Small intestine (tissue), 7 donors: ENCODE data around the gene METRN. TPM values are rescaled to one million over a fixed set of nuclear protein-coding genes. Genes with fewer than 3 reads are reported as not detected.
"Not testable (repeated sequence)": the region's sequence is repeated elsewhere in the genome, so short reads cannot be mapped to it uniquely, and the experiment has no call there.

Experiments used
- DNase-seq, 2 donors: peaks; one replicate each; pipeline versions ENCODE4 v3.0.0 to v3.0.0-alpha.2; 2013
- FAIRE-seq: peaks from 2 replicates; lab custom pipeline; 2012; peaks lifted over from hg19 to GRCh38; lab: Jason Lieb, UNC
- H3K27ac ChIP-seq, 3 donors: one replicate each; pipeline ENCODE4 v1.5.1; 2013; ENCODE audit warnings: low read length in 2 of 3, mild to moderate bottlenecking in 2 of 3, control low read depth in 1 of 3, inconsistent platforms in 1 of 3, low read depth in 1 of 3, moderate library complexity in 1 of 3
- H3K27me3 ChIP-seq, 3 donors: one replicate each; pipeline ENCODE4 v1.6.1; 2013; ENCODE audit warnings: low read length in 3 of 3, inconsistent platforms in 1 of 3; ENCODE audit not compliant: control insufficient read depth in 3 of 3, insufficient read depth in 3 of 3
- H3K36me3 ChIP-seq, 3 donors: one replicate each; pipeline ENCODE4 v1.6.1; 2013; ENCODE audit warnings: low read length in 3 of 3, inconsistent platforms in 1 of 3, low read depth in 1 of 3, mild to moderate bottlenecking in 1 of 3, moderate library complexity in 1 of 3; ENCODE audit not compliant: control insufficient read depth in 3 of 3, insufficient read depth in 2 of 3
- H3K4me1 ChIP-seq, 3 donors: one replicate each; pipeline ENCODE4 v1.6.1; 2013; ENCODE audit warnings: low read length in 2 of 3, inconsistent platforms in 1 of 3, low read depth in 1 of 3, mild to moderate bottlenecking in 1 of 3, moderate library complexity in 1 of 3; ENCODE audit not compliant: control insufficient read depth in 3 of 3, insufficient read depth in 2 of 3
- H3K4me3 ChIP-seq, 3 donors: one replicate each; pipeline ENCODE4 v1.5.1; 2013; ENCODE audit warnings: low read length in 3 of 3, control low read depth in 1 of 3, inconsistent platforms in 1 of 3, low read depth in 1 of 3, mild to moderate bottlenecking in 1 of 3, moderate library complexity in 1 of 3
- H3K9me3 ChIP-seq, 2 donors: one replicate each; pipeline ENCODE4 v1.6.1; 2013; ENCODE audit warnings: low read depth in 1 of 2, low read length in 1 of 2; ENCODE audit not compliant: control insufficient read depth in 2 of 2, insufficient read depth in 1 of 2
- WGBS, 3 donors: extraction: QIAGEN DNeasy Blood & Tissue Kit; methylation state at CpG; one replicate each; pipeline ENCODE4 v1.1.7; 2013; 5-methylcytosine and 5-hydroxymethylcytosine counted together
- polyA plus RNA-seq, 4 donors: library from polyadenylated mRNA; stranded (reverse) in 3 of 4; unstranded in 1 of 4; fragments of 200-250 nt in 3 of 4; fragments of 120-200 nt in 1 of 4; gene quantifications; one replicate each; pipeline versions ENCODE4 v1.2.1 to v1.2.3, GENCODE V29; 2013
- donor health status: healthy with polysubstance abuse.
- donor health status: control.
- donor health status: control.
- donor health status: Bipolar disorder and iron deficiency.
- donor health status: healthy.

The METRN gene
- polyA plus RNA-seq, 4 donors, result 4.9 to 14.1 (median 9.3) TPM

- H3K4me3 ChIP-seq, result no peak overlapping the region
- H3K27me3 ChIP-seq, result peaks cover 22 to 74% (median 50%) of the 10 kb centered on the region in 3 donors
- no peak for DNase-seq
- no peak for FAIRE-seq
- WGBS, 3 donors, result 31 to 55% (median 40%) methylated on average over 3 of the region's 3 CpGs
- no peaks in the 10 kb centered on the region for H3K9me3 ChIP-seq
- peaks cover 0 to 9% (median 0%) of the 10 kb centered on the region in 3 donors for H3K4me1 ChIP-seq
- no peak overlapping the region for H3K27ac ChIP-seq
- H3K36me3 ChIP-seq, result no peaks in the 10 kb centered on the region
These were observed 6.9 kb upstream of the METRN start for GRCh38 chr16:708019-708418.

- H3K9me3 ChIP-seq, result no peaks in the 10 kb centered on the region
- no peak overlapping the region for H3K27ac ChIP-seq
- no peak for DNase-seq
- peaks cover 0 to 9% (median 0%) of the 10 kb centered on the region in 3 donors for H3K4me1 ChIP-seq
- H3K27me3 ChIP-seq, result peaks cover 16 to 70% (median 45%) of the 10 kb centered on the region in 3 donors
- WGBS, 3 donors, result 66 to 72% (median 71%) methylated on average over 4 of the region's 4 CpGs
- no peaks in the 10 kb centered on the region for H3K36me3 ChIP-seq
- no peak for FAIRE-seq
- no peak overlapping the region for H3K4me3 ChIP-seq
These were observed 6.0 kb upstream of the METRN start for GRCh38 chr16:708959-709358.

GRCh38 chr16:709566-710499 lies 5.1 kb upstream of the METRN start:
- Histone ChIP-seq H3K9me3 (no peaks in the 10 kb centered on the region), H3K36me3 (no peaks in the 10 kb centered on the region), H3K4me3 (no peak overlapping the region), H3K4me1 (peaks cover 0 to 14% (median 3%) of the 10 kb centered on the region in 3 donors), H3K27ac (peak overlapping the region in 1 of 3 donors; percentile 67), H3K27me3 (peaks cover 14 to 69% (median 38%) of the 10 kb centered on the region in 3 donors)
- 16 to 23% (median 18%) methylated on average over 29 to 30 of the region's 30 CpGs for WGBS, 3 donors
- FAIRE-seq (no peak), DNase-seq (peak in 1 of 2 donors; percentile 52)

- peaks cover 0 to 14% (median 3%) of the 10 kb centered on the region in 3 donors for H3K4me1 ChIP-seq
- DNase-seq (no peak), FAIRE-seq (no peak)
- peak overlapping the region in 1 of 3 donors; percentile 67 for H3K27ac ChIP-seq
- 55 to 66% (median 58%) methylated on average over 21 of the region's 21 CpGs for WGBS, 3 donors
- no peaks in the 10 kb centered on the region for H3K36me3 ChIP-seq
- no peak overlapping the region for H3K4me3 ChIP-seq
- H3K27me3 ChIP-seq, result peaks cover 14 to 67% (median 38%) of the 10 kb centered on the region in 3 donors
- H3K9me3 ChIP-seq, result no peaks in the 10 kb centered on the region
These were observed 4.3 kb upstream of the METRN start for GRCh38 chr16:710500-711075.

GRCh38 chr16:711084-711483 lies 3.8 kb upstream of the METRN start:
- Histone ChIP-seq H3K27me3 (peaks cover 14 to 69% (median 38%) of the 10 kb centered on the region in 3 donors), H3K4me3 (no peak overlapping the region), H3K9me3 (no peaks in the 10 kb centered on the region), H3K4me1 (peaks cover 0 to 17% (median 3%) of the 10 kb centered on the region in 3 donors), H3K36me3 (no peaks in the 10 kb centered on the region), H3K27ac (peak overlapping the region in 1 of 3 donors; percentile 67)
- DNase-seq, result no peak
- WGBS, 3 donors, result 65 to 75% (median 70%) methylated on average over 12 of the region's 12 CpGs
- FAIRE-seq, result no peak

GRCh38 chr16:711548-712320 lies 3.2 kb upstream of the METRN start:
- FAIRE-seq (no peak), DNase-seq (peak; percentile 61 to 78)
- no peak overlapping the region for H3K4me3 ChIP-seq
- no peaks in the 10 kb centered on the region for H3K9me3 ChIP-seq
- 6 to 12% (median 11%) methylated on average over 24 to 25 of the region's 25 CpGs for WGBS, 3 donors
- peaks cover 0 to 21% (median 3%) of the 10 kb centered on the region in 3 donors for H3K4me1 ChIP-seq
- peaks cover 11 to 69% (median 32%) of the 10 kb centered on the region in 3 donors for H3K27me3 ChIP-seq
- no peak overlapping the region for H3K27ac ChIP-seq
- no peaks in the 10 kb centered on the region for H3K36me3 ChIP-seq

- Histone ChIP-seq H3K27me3 (peaks cover 5 to 66% (median 24%) of the 10 kb centered on the region in 3 donors), H3K4me1 (peaks cover 0 to 21% (median 3%) of the 10 kb centered on the region in 3 donors)
- DNase-seq, FAIRE-seq, H3K4me3 ChIP-seq, H3K9me3 ChIP-seq, H3K27ac ChIP-seq, H3K36me3 ChIP-seq: not testable (repeated sequence)
- 28 to 53% (median 35%) methylated on average over 12 to 13 of the region's 13 CpGs for WGBS, 3 donors
These were observed 2.1 kb upstream of the METRN start for GRCh38 chr16:712740-713250.
